Skeletal muscle cell (primary cell): ENCODE results near the gene FXN.
"Not testable (repeated sequence)": the region's sequence is repeated elsewhere in the genome, so short reads cannot be mapped to it uniquely, and the experiment has no call there.

Experiments
- DNase-seq: peaks from one replicate; pipeline ENCODE4 v3.0.0-alpha.2; 2010; ENCODE audit warnings: low read depth
- H3K4me3 ChIP-seq: 2 replicates; pipeline ENCODE4 v1.5.1; 2011; ENCODE audit warnings: low read depth, mild to moderate bottlenecking, control low read depth, low read length, moderate library complexity

FXN gene

GRCh38 chr9:69090946-69091345 lies 55.4 kb downstream of the FXN start:
- no peak for DNase-seq
- H3K4me3 ChIP-seq: no peak overlapping the region

GRCh38 chr9:69093471-69094103 lies 58.0 kb downstream of the FXN start:
- no peak overlapping the region for H3K4me3 ChIP-seq
- DNase-seq: no peak

GRCh38 chr9:69094361-69095135 lies 59.0 kb downstream of the FXN start:
- H3K4me3 ChIP-seq, DNase-seq: not testable (repeated sequence)

GRCh38 chr9:69097064-69097463 lies 61.5 kb downstream of the FXN start:
- H3K4me3 ChIP-seq: no peak overlapping the region
- DNase-seq: peak; percentile 56

DNA sequence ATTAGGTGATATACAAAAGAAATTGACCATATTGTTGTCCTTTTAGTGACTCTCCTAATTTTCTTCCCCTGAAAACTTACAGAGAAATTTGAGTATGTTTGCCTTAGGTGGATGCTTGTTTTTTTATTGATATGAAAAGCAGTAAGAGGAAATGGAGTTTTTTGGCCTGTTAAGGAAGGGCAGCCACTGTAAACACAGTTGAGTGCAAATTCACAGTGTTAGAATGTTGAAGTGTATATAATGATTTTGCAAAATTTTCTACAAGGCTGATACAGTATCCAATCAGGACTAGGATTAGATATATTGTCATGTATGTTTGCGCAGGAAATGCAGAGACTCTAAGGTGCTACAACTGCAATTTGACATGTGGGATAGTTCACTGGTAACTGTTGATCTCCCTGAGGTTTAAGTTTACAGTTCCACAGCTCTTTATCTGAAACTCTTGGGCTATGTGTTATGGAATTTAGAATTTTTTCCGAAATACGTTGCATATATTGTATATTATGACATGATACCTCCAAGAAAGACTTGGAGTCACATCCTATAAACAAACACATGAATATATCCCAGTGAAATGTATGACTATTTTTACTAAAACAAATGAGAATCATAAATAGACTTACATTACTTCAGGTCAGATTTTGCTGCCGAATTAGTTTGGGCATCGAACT lies 62.5 kb downstream of the FXN start:
- no peak for DNase-seq
- no peak overlapping the region for H3K4me3 ChIP-seq

GRCh38 chr9:69103348-69103996 lies 67.9 kb downstream of the FXN start:
- not testable (repeated sequence) for DNase-seq, H3K4me3 ChIP-seq

DNA sequence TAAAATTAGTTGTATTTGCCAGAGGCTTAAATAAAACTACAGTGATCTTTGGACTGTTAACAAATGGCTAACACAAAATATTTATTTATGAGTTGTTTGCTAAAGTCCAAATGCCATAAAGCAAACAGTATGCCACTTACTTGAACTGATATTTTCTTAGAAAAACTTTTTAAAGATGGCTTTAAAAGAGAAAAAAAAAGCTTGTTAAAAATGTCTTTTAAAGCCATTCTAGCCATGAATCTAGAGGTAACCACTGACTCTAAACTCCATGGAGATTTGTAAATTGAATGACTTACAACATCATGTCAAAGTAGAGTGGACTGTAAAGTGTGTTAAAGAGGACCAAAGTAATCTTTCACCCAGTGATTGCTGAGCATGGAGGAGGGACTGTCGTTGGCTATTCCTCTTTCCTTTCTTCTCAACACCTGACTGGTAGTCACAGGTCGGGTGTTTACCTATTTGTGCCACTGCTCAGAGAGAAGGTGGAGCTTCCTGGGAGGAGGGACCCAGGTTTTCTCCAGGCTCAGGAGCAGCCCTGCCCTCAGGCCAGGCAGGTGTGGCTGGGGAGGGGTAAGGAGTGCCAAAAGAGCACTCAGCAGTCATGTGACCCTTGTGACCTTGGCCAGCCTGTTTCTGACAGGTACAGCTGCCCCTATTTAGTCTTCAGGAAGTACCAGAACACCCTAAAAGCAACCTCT lies 69.4 kb downstream of the FXN start:
- no peak for DNase-seq
- H3K4me3 ChIP-seq: no peak overlapping the region

- no peak for DNase-seq
- H3K4me3 ChIP-seq: no peak overlapping the region
Observed at GRCh38 chr9:69107771-69108170, 72.2 kb downstream of the FXN start.

- not testable (repeated sequence) for H3K4me3 ChIP-seq, DNase-seq
Observed at GRCh38 chr9:69108706-69109105, 73.2 kb downstream of the FXN start.

DNA sequence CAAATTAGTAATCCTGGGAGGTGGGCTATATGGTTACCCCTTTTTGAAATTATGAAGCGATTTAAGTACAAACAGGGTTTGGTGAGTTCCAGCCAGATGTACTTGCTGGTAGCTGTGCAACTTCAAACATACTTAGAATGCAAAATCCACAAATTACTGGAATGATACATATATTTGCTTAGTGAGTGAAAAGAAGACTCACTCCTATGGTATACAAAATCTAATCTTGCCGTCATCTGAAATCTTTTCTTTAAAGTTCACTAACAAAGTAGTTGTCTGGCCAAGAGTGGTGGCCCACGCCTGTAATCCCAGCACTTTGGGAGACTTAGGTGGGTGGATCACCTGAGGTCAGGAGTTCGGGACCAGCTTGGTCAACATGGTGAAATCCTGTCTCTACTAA lies 73.6 kb downstream of the FXN start:
- no peak overlapping the region for H3K4me3 ChIP-seq
- no peak for DNase-seq

DNA sequence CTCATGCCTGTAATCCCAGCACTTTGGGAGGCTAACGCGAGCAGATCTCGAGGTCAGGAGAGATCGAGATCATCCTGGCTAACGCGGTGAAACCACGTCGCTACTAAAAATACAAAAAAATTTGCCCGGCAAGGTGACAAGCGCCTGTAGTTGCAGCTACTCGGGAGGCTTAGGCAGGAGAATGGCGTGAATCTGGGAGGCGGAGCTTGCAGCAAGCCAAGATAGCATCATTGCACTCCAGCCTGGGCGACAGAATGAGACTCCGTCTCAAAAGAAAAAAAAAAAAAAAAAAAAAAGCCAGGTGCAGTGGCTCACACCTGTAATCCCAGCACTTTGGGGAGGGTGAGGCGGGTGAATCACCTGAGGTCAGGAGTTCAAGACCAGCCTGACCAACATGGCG lies 77.1 kb downstream of the FXN start:
- H3K4me3 ChIP-seq, DNase-seq: not testable (repeated sequence)

DNA sequence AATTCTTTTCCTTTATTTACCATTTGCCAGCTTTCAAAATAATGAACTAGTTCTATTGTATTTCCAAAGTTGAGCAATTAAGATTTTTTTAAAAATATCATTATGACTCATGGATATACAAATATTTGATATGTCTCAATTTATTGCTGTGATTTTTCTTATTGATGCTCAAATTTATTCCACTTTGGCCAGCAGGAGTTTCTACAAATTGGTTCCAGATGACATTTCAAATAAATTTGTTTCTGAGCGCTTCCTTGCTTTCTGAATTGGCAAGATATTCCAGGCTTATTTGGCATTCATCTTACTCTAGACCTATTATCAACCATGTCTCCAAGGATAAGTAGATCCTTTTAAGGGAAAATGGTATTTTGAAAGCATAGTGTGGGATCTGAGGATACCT lies 80.1 kb downstream of the FXN start:
- no peak overlapping the region for H3K4me3 ChIP-seq
- DNase-seq: peak; percentile 21

DNA sequence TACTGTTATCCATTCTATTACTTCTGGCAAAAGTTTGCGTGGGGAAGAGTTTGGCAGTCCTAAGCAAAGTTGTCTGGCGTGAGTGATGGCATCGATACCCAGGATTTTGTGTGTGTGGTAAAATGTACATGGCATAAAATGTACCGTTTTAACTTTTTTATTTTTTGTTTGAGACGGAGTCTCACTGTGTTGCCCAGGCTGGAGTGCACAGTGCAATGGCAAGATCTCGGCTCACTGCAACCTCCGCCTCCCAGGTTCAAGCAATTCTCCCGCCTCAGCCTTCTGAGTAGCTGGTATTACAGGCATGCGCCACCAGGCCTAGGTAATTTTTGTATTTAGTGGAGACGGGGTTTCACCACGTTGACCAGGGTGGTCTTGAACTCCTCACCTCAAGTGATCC lies 83.1 kb downstream of the FXN start:
- H3K4me3 ChIP-seq: no peak overlapping the region
- DNase-seq: no peak

GRCh38 chr9:69120380-69121154 lies 85.0 kb downstream of the FXN start:
- no peak for DNase-seq
- H3K4me3 ChIP-seq: peak overlapping the region; percentile 77

- DNase-seq: no peak
Observed at GRCh38 chr9:69121155-69122081, 85.9 kb downstream of the FXN start.

DNA sequence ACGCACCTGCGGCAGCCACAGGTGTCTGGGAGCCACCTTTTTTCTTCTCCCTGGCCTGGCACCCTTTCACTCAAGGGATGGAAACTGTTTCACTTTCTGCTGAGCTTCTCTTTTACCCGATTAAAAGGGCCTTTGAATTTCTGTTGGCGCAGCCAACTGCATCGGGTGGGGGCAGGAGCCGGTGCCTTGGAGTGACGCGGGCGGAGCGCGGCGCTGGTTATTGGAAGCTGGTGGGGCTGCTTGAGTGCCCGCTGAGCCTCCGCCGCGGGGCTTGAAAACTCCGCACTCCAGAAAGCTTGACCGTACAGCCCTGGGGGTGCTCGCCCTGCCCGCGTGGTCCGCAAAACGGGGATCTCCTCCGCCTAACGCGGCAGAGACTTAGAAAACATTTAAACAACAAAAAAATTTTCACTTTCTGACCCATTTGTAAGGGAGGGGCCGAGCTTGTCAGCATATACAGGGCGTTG lies 86.6 kb downstream of the FXN start:
- peak; percentile 18 for DNase-seq

More at GRCh38 chr9:69121155-69122081, 85.9 kb downstream of the FXN start:
- H3K4me3 ChIP-seq: peak overlapping the region; percentile 77

DNA sequence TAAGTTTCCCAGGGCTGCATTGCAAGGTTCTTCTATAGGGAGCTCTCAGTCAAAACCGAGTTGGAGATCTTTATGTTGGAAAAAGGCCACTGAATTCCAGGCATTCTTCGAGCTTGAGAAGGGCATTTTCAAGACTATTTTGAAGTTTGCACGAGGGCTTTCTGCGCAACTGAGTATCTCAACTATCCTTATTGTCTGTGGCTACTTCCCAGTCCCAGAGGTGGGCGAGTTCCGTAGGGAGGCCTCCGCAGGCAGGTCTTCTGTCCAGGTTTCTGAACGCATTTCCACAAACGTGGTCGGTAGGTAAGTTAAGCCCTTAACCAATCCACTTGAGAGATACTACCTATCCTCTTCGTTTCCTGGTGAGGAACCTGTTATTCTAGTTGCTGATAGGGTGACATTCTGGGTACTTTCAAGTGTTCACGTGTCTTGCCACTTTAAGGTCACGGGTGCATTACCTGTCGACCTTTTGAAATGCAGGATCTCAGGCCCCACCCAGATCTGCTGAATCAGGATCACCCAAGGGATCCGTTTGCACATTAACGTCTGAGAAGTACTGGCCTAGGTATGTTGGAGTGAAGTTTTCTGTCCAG lies 87.1 kb downstream of the FXN start:
- DNase-seq: peak; percentile 44
- peak overlapping the region; percentile 77 for H3K4me3 ChIP-seq

More for the DNA sequence above, 86.6 kb downstream of the FXN start:
- H3K4me3 ChIP-seq: peak overlapping the region; percentile 77
